GM18519 (cell line): ENCODE data around the gene ULBP3.
"Not testable (repeated sequence)": the region's sequence is repeated elsewhere in the genome, so short reads cannot be mapped to it uniquely, and the experiment has no call there.

ENCODE experiments used
- ATAC-seq: cut with Tn5 transposase; IDR thresholded peaks from one replicate; pipeline ENCODE4 v1.9.1; 2021; ENCODE audit warnings: mild to moderate bottlenecking, moderate library complexity; ENCODE audit not compliant: unreplicated experiment, low FRiP score

ULBP3 gene

DNA sequence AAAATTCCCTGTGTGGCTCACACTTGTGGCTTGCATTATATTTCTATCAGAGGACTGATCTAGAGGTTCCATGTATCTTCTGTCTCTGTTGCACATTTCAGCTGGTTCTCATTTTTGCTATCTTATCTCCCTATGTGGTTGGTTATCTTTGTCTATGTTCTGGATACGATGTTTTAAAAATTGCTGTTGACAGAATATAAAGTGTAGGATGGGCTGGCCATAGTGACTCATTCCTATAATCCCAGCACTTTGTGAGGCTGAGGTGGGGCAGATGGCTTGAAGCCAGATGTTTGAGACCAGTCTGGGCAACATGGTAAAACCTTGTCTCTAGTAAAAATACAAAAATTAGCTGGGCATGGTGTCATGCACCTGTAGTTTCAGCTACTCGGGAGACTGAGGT lies 9.9 kb upstream of the ULBP3 start:
- ATAC-seq: no peak

DNA sequence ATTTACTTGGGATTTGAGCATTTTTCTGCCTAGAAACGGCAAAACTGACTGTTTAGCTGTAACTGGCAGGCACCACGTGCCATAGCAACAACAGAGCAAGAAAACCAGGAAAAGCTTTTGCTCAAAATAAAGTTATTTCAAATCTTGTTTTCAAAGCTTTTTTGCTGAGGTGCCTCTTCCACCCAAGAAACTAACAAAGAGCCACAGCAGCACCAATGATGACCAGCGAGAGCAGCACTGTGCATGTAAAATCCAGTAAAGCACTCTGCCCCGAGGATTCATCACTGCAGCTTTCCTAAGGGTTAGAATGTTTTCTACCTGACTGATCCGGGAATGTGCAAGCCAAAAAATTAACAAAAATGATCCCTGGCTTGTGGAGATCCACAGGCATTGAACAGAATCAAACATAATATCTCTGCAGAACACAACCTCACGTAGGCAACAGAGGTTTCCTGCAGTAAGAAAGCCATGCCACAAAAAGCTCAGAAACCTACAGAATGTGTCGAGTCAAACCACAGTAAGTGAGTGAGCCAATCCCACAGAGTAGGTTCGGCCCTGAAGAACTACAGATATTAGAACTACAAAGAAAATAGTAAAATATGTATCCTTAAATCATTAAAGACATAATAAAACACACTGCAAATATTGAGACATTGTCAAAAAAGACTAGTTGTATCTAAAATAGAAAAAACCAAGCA lies 7.4 kb upstream of the ULBP3 start:
- ATAC-seq: no peak

DNA sequence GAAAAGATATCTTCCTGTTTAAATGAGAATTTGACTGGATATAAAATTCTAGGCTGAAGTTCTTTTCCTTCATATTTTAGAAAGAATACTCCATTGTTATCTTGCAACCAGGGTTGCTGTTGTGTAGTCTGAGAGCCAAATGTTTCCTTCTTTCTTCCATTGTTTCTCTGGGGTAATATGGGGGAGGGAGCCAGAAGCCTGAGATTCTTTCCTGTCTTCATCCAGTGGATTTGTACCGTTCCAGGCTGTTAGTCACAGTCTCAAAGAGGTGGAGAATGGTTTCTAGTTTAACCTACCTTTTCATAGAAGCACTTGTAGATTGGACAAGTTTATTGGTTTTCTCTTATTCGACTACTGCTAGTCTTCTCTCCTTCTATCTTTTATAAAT lies 6.1 kb upstream of the ULBP3 start:
- no peak for ATAC-seq

DNA sequence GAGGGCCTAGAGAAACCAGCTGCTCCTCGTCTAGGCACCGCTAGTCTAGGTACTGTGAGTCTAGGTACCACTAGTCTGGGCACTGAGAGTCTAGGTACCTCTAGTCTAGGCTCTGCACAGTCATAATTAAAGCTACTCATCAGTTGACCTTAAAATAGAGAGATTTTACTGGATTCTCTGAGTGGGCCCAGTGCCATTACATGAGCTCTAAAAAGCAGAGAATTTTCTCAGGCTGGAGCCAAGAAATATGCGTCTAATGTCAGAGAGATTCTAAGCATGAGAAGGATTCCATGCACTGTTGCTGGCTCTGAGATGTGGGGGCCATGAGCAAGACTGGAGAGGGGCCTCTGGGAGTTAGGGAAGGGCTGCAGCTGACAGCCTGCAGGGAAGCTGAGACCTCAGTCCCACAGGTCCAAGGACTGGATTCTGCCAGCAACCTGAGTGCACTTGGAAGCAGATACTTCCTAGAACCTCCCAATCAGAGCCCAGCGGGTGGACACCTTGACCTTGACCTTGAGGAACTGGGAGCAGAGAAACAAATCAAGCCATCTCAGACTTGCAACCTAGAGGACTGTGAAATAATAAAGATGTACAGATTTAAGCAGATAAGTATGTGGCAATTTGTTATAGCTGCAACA lies 5.6 kb upstream of the ULBP3 start:
- not testable (repeated sequence) for ATAC-seq

DNA sequence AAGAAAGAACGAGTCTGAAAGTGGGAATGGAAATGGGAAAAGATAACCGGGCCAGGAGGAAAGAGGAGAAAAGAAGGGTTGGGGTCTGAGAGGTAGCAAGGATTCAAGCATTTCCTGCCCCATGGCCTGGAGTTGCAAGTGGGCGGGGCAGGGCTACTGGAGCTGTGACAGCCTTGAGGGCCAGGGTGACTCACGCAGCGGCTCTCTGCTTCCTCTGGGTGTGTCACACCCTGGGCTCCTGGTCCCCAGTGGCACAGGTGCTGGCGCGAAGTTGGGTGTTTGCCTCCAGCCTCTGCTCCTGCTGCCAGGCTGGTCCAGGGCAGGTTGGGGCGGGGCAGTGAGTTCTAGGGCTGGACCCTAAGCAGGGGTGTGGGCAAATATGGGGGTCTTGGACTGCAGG lies 3.3 kb upstream of the ULBP3 start:
- no peak for ATAC-seq

DNA sequence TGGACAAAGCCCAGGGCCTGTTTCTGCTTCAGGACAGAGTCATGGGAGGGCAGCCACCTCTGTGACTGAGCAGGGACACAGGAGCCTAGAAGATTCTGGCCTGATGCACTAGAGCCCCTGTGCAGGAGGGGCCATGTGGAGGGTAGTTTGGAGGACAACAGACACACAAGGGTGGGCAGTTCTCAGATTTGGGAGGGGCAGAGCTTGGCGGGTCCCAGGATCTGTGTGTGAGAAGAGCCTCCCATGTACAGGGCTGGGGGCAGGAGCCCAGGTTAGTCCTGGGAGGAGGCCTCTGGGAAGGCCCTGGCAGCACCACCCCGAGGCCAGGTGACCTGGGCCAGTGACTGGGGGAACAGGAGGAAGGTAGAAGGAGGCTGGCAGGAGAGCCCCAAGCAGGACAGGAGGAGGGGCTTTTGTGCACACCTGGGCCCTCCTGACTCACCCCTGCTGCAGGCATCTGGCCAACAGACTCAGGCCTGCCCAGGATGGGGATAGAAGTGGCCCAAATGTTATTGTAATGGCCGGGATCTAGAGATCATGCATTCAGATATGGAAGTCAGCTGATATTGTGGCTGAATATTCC lies 1.4 kb upstream of the ULBP3 start:
- ATAC-seq: no peak

DNA sequence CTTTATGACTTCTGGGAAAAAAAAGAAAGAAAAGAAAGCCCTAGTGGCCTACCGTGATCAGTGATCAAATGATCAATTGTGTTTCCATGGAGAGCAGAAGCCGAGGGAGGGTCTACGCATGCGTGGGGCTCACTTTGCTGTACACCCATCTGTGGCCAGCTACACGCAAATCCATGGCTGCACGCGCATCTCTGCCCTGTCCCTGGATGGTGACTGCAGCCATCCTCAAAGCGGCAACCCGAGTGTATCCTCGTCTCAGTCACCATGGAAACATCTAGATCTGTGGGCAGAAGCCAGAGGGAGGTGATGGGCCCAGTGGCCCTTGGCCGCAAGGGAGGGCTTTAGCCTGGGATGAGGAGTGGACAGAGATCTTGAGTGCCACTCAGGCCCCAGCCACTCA lies 785 bp upstream of the ULBP3 start:
- ATAC-seq: no peak

DNA sequence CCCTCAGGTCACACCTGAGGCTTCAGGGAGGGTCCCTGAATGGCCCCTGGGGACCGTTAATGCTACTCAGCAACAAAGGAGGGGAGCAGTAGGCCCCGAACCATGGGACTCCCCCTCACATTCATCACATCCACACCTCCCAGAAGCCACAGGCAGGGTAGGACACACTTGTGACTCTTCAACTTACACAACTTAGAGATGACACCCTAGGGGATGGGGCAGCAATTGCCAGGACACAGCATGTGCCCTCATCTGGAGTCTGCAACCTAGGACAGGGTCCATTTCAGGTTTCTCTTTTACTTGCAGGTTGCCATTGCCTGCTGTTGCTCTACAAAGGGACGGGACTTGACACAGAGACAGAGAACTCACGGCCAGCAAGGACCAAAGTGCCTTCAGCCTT lies 770 bp downstream of the ULBP3 start:
- no peak for ATAC-seq

DNA sequence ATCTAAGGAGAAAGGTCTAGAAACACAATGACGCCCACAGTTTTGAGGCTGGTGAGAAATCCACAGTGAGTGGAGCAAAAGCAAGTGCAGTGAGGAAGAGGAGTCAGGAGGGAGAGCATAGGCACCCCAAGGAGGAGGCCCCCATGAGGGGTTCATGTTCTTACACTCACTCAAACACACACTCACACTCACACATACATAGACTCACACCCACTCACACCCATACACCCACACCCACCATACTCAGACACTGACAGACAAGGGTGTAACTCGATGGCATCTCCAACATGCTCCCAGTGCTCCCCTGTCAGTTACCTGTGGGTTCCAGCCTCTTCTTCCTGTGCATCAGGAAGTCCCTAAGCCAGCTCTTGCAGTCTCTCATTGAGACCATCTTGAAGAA lies 3.8 kb downstream of the ULBP3 start:
- no peak for ATAC-seq

DNA sequence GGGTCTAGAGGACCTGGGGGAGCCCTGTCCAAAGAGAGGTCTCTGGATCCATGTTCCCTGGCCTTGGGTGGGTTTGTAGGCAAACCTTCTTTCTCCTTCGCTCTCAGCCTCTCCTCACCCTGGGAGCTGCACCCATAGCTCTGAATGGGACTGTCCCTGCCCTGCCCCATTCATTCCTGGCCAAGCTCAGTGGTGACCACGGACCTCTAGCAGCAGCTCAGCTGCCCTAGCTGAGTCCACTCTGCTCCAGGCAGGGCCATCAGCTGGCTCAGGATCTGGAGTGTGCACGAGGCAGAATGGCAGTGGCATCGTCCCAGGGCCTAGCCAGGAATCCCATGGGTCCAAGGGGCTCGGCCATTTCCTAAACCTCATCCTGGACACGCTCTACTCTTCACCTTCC lies 5.3 kb downstream of the ULBP3 start:
- ATAC-seq: no peak

DNA sequence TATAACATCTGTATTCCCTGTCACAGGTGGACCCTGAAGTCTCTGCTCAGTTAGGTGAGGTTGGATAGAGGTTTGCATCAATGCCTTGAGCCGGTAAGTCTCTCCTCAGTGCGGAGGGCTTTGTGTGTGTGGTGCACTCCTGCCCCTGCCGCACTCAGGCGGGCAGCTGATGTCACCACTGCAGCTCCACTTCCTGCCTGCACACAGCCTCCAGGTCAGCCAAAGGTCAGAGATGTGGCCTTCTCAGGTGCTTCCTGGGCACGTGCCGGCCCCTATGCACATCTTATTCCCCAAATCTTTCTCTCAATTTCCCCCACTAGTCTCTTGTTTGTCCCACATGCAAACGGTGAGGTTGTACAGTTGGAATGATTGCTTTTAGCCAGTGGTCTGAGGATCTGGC lies 8.9 kb downstream of the ULBP3 start:
- not testable (repeated sequence) for ATAC-seq

DNA sequence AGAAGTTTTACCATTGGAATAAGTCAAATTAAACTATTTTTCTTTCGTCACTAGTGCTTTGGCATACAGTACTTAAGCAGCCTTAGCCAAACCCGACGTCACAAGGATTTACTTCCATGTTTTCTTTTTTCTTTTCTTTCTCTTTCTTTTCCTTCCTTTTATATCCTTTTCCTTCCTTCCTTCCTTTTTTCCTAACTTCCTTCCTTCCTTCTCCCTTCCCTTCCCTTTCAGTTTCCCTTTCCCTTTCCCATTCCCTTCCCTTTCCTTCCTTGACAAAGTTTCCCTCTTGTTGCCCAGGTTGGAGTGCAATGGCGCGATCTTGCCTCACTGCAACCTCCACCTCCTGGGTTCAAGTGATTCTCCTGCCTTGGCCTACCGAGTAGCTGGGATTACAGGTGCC lies 9.9 kb downstream of the ULBP3 start:
- ATAC-seq: no peak

DNA sequence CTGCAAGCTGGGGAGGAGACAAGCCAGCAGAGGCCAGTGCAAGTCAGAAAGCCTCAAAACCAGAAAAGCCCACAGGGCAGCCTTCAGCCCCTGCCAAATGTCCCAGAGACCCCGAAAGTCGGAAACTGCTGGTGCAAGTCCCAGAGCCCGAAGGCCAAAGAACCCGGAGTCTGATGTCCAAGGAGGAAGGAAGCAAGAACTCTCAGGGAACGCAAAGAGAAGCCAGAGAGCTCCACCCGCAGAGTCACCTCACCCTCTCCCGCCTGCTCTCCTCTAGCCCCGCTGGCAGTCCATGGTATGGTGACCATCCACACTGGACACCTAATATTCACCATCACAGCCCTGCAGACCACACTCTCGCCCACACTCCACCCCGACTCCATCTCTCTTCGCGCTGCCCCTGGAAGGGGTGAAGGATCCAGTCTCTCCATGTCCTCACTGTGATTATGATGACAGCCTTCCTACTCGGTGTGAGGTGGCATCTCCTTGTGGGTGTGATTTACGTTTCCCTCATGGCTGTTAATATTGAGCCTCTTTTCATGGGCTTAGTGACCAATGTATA lies 10.6 kb downstream of the ULBP3 start:
- ATAC-seq: no peak

DNA sequence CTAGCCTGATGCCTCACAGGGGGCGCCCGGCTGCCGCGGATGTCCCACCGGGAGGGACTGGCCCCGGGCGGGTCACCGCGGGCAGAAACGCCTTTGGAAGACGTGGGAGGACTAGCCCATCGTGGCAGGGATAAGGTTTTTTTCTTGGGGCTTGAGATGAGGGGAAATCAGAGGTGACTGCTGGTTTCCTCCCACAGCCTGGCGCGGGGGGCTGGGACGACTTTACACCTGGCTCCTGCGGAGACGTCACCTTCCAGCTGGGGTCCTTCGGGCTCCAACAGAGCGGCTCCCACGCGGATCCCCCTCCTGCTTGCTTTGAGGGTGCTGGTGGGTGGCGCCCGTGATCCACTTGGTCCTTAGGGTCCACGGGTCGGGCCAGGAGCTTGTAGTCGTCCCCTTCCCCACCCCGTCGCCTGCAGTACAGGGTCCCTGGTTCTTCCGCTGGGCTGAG lies 11.4 kb downstream of the ULBP3 start:
- ATAC-seq: no peak

DNA sequence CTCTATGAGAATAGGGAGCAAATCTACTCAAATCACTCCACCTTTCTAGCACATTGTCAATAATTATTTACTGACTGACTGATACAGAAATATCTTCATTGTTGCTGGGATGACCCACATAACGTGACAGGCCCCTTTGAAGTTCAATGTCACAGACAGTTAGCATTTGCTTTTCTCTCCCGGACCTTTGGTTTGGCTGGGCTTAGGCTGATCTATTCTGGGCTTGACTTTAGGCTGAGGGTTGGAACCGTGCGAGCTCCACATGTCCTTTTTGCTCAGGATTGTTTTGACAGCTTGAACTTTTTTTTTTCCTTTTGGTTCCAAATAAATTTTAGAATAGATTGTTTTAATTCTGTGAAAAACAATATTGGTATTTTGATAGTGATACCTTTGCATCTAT lies 12.0 kb downstream of the ULBP3 start:
- ATAC-seq: no peak

DNA sequence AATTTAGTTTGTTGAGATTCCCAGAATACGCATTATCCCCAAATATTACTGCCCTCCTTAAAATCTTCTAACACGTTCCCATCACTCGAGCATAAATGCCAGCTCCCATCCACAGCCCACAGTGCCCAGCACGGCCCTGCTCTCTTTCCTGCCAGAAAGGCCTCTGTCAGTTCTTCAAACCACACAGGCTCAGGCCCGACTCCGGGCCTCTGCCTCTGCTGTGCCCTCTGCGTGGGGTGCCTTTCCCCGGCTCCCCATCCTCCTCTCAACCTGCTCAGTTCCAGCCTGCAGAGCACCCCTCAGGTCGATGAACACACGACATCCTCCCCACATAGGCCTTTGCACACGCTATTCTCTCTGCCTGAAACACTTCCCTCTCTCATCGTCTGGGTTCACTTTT lies 12.8 kb downstream of the ULBP3 start:
- ATAC-seq: no peak

DNA sequence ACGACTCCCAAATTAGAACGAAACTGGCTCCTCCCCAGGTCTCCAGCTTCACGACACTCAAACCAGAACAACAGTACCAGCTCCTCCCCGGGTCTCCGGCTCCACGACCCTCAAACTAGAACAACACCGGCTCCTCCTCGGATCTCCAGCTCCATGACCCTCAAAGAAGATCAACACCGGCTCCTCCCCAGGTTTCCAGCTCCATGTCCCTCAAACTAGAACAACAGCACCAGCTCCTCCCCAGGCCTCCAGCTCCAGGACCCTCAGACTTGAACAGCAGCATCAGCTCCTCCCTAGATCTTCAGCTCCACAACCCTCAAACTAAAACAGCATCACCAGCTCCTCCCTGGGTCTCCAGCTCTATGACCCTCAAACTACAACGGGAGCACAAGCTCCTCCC lies 13.8 kb downstream of the ULBP3 start:
- no peak for ATAC-seq

DNA sequence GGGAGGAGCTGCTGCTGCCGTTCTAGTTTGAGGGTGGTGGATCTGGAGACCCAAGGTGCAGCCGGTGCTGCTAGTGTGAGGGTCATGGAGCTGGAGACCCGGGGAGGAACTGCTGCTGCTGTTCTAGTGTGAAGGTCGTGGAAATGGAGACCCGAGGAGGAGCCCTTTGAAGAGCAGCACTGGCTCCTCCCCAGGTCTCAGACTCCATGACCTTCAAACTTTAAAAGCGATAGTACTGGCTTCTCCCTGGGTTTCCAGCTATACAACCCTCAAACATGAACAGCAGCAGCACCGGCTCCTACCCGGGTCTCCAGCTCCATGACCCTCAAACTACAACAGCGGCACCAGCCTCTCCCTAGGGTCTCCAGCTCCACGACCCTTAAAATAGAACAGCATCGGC lies 15.5 kb downstream of the ULBP3 start:
- no peak for ATAC-seq

DNA sequence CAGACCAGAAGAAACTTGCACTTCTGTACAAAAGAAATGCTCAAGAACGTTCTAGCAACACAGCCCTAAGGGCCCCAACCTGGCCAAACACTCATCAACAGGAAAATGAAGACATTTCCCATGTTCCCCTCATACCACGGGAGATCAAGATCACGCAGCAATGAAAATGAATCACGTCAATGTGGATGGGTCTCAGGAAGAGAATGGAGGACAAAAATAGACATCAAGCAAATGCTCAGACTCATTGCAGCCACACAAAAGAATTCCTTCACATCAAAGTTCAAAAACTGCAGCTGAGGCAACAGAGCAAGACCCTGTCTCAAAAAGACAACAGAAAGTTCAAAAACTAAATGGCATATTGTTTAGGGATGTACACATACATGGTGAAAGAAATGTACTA lies 18.1 kb downstream of the ULBP3 start:
- no peak for ATAC-seq

DNA sequence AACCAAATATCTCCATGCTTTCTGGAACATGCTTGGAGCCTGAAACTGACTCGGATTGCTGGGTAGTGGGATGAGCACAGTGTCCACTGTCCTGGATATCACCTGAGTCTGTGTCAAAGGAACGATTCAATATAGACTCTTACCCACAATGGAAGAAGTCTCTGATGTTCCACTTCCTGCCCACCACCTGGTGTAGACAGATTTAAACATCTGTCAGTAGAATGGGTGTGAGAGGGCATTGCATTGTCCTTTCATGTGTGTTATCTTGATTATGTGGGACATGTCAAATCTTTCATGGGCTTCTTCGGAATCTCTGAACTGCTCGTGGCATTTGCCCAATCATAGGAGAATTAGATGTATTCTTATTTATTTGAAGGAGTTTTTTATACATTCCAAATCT lies 20.8 kb downstream of the ULBP3 start:
- ATAC-seq: no peak

DNA sequence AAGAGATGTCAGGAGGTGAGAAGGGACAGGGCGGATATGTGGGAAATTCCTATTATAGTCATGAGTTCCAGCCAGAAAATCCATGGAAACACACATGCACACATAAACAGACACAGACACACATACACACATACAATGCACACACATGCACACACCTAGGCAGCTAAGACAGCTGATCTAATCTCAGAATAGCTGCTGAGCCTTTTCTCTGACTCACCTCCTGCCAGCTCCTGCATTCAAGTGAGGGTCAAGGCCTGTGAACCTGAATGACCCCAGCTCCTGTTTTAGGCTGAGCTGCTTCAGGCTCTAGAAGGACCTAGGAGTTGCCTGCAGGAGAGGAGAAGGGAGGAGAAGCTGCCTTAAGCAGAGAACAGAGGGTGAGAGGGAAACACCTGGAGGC lies 22.0 kb downstream of the ULBP3 start:
- no peak for ATAC-seq

DNA sequence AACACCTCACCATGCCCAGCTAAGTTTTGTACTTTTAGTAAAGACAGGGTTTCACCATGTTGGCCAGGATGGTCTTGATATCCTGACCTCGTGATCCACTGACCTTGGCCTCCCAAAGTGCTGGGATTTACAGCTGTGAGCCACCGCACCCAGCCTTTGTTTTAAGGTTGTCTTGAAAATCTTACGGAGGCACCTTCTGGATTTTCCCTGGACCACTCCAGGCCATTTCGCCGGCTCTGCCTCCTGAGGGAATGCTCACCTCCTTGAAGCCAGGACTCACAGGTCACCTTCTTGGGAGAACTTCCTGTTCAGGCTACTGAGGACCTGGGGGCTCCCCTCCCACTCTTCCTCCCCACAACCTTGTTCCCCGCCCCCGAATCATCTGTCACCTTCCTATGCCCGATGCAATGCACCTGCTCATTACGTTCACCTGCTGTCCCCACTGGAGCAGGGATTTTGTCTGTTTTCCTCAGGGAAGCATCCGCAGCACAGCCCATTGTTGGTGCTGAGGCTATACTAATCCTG lies 24.2 kb downstream of the ULBP3 start:
- no peak for ATAC-seq
